ENCODE results near the gene CIP2A.

- TF ChIP-seq CTCF (conservative IDR thresholded peaks at IDR 0.05) = no peak
- no peak for TF ChIP-seq ZFX (IDR thresholded peaks at IDR 0.05)
These were observed 11.2 kb downstream of the CIP2A start for GRCh38 chr3:108578064-108578463.

Data from C4-2B (cell line).